ENCODE measurements around the gene ADAMTS18. TPM values are rescaled to one million over a fixed set of nuclear protein-coding genes. Genes with fewer than 3 reads are reported as not detected.

ADAMTS18 gene
- total and polyA plus RNA-seq, 2 of the 8 experiments (the other 6 are each of a cell fraction or from before 2014, with no cell fraction given), result 0.05 to 0.19 TPM

GRCh38 chr16:77353587-77354263 lies 81.1 kb downstream of the ADAMTS18 start (continued):
- TF ChIP-seq KDM1A (IDR thresholded peaks at IDR 0.05; ENCODE audit: borderline replicate concordance, low read length) (no peak), TAF1 (IDR thresholded peaks at IDR 0.05; ENCODE audit: low read depth, low read length) (no peak), GABPA (IDR thresholded peaks at IDR 0.05; ENCODE audit: borderline replicate concordance, insufficient read depth, low read length) (no peak), TEAD4 (IDR thresholded peaks at IDR 0.05; ENCODE audit: low read depth, low read length) (no peak), CHD2 (IDR thresholded peaks at IDR 0.05; ENCODE audit: low read length) (no peak)

Data from H1 (cell line).